GM12878 (cell line): ENCODE measurements around the gene ZNF276. TPM values are rescaled to one million over a fixed set of nuclear protein-coding genes. Genes with fewer than 3 reads are reported as not detected.

Experiments
- BRCA1 ChIP-seq: IDR thresholded peaks from 2 replicates; pipeline ENCODE4 v1.6.1; 2011; ENCODE audit warnings: low read depth, low read length, improper control_type of control experiment
- DPF2 ChIP-seq: fragments of 450-650 bp; IDR thresholded peaks from 2 replicates; pipeline ENCODE4 v1.6.1; 2017; ENCODE audit warnings: mild to moderate bottlenecking
- EED ChIP-seq: sonication (generic); IDR thresholded peaks from 2 replicates; pipeline ENCODE4 v1.6.1; 2016; ENCODE audit warnings: antibody characterized with exemption, low read depth
- EP300 ChIP-seq, 2 experiments: fragments of 150-350 bp in 1 of 2; IDR thresholded peaks; 2 replicates each; pipeline ENCODE4 v1.6.1; 2011 to 2012; ENCODE audit warnings: low read depth in 2 of 2, low read length in 2 of 2, borderline replicate concordance in 1 of 2, improper control_type of control experiment in 1 of 2, inconsistent platforms in 1 of 2; ENCODE audit not compliant: control insufficient read depth in 1 of 2
- EZH2 ChIP-seq: IDR thresholded peaks from 2 replicates; pipeline ENCODE4 v1.6.1; 2012; ENCODE audit warnings: low read depth, mild to moderate bottlenecking, control low read depth, inconsistent platforms, low read length, borderline replicate concordance; ENCODE audit not compliant: control insufficient read depth
- GATAD2B ChIP-seq: fragments of 450-650 bp; conservative IDR thresholded peaks from 2 replicates; pipeline ENCODE4 v1.6.1; 2017; ENCODE audit warnings: low read depth, mild to moderate bottlenecking, moderate library complexity
- IKZF1 ChIP-seq: fragments of 450-650 bp; conservative IDR thresholded peaks from 2 replicates; pipeline ENCODE4 v1.6.1; 2017; ENCODE audit warnings: antibody characterized with exemption, mild to moderate bottlenecking
- MXI1 ChIP-seq: fragments of 150-350 bp; IDR thresholded peaks from 2 replicates; pipeline ENCODE4 v1.6.1; 2011; ENCODE audit warnings: low read depth, mild to moderate bottlenecking, inconsistent platforms, low read length, improper control_type of control experiment
- STAT1 ChIP-seq: fragments of 450-650 bp; conservative IDR thresholded peaks from 2 replicates; pipeline ENCODE4 v1.6.1; 2014; ENCODE audit warnings: antibody characterized with exemption, mild to moderate bottlenecking
- SUPT20H ChIP-seq: IDR thresholded peaks from 2 replicates; pipeline ENCODE4 v1.6.1; 2011; ENCODE audit warnings: low read depth, mild to moderate bottlenecking, low read length, moderate library complexity, borderline replicate concordance; ENCODE audit not compliant: control insufficient read depth
- polyA plus RNA-seq, 11 experiments: library from polyadenylated mRNA; depleted of rRNA in 4 of 11; unstranded in 6 of 11; stranded (reverse) in 5 of 11; fragments of >200 nt; fragmentation: Nextera tagmentation in 4 of 11; fragmentation: Illumina TruSeq in 1 of 11; extraction: Ambion mirVana in 4 of 11; extraction: Trizol in 1 of 11; gene quantifications; 1 replicate in 1 of 11; 2 replicates in 10 of 11; pipeline versions ENCODE4 v1.2.1 to v1.2.3, GENCODE V29; 2011 to 2016; ENCODE audit warnings: inconsistent platforms in 2 of 11, missing spikeins in 2 of 11, low read depth in 1 of 11
- total RNA-seq, 4 experiments: library from RNA; depleted of rRNA in 3 of 4; stranded (reverse); fragments of >200 nt in 3 of 4; fragmentation: Illumina TruSeq in 1 of 4; extraction: Trizol in 1 of 4; gene quantifications; 2 replicates each; pipeline versions ENCODE4 v1.2.1 to v1.2.3, GENCODE V29; 2013 to 2021
- TF ChIP-seq, protein P1 (sequence below): IDR thresholded peaks from 2 replicates; pipeline ENCODE4 v1.6.1; 2012; ENCODE audit warnings: mild to moderate bottlenecking, low read depth, low read length
- TF ChIP-seq, protein P2 (sequence below): fragments of 450-650 bp; IDR thresholded peaks from 2 replicates; pipeline ENCODE4 v1.6.1; 2016; ENCODE audit warnings: mild to moderate bottlenecking
- TF ChIP-seq, protein P3 (sequence below): fragments of 450-650 bp; IDR thresholded peaks from 2 replicates; pipeline ENCODE4 v1.6.1; 2017; ENCODE audit warnings: low read depth, mild to moderate bottlenecking, moderate library complexity
- TF ChIP-seq, protein P4 (sequence below): fragments of 450-650 bp; formaldehyde crosslinking; IDR thresholded peaks from 2 replicates; pipeline ENCODE4 v1.4.0; 2022; ENCODE audit warnings: mild to moderate bottlenecking, moderate library complexity

ZNF276 gene
- total and polyA plus RNA-seq, 10 of the 15 experiments (the other 5 are each of a cell fraction or from before 2014, with no cell fraction given), result 0.27 to 22.7 (median 8.7) TPM

DNA sequence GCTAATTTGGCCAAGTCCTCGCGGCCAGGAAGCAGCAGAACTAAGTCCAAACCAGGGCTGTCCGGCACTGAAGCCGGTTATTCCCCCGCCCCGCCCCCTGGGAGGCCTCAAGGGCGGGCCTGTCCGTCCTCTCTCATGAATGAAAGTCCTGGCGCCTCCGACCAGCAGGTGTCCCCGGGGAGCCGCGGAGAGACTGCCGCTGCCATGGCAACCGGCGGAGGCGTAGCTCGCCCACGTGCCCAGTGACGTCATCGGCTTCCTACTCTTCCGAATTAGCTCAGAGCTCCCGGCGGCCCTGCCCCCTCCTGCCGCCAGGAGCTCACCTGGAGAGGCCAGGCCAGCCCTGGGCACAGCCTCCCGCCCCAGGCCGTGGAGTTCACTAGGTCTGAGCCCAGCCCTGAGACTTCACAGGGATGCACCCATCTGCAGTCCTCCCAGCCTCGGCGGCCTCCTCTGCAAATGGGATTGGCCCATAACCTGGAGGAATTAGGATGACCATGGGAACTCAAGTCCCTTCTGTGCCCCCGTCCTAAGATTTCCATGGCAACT lies 21.2 kb upstream of the ZNF276 start (continued):
- peak; percentile 89 for TF ChIP-seq DPF2
- TF ChIP-seq SUPT20H, result no peak
- peak; percentile 89 for TF ChIP-seq IKZF1
- TF ChIP-seq, protein P1, sequence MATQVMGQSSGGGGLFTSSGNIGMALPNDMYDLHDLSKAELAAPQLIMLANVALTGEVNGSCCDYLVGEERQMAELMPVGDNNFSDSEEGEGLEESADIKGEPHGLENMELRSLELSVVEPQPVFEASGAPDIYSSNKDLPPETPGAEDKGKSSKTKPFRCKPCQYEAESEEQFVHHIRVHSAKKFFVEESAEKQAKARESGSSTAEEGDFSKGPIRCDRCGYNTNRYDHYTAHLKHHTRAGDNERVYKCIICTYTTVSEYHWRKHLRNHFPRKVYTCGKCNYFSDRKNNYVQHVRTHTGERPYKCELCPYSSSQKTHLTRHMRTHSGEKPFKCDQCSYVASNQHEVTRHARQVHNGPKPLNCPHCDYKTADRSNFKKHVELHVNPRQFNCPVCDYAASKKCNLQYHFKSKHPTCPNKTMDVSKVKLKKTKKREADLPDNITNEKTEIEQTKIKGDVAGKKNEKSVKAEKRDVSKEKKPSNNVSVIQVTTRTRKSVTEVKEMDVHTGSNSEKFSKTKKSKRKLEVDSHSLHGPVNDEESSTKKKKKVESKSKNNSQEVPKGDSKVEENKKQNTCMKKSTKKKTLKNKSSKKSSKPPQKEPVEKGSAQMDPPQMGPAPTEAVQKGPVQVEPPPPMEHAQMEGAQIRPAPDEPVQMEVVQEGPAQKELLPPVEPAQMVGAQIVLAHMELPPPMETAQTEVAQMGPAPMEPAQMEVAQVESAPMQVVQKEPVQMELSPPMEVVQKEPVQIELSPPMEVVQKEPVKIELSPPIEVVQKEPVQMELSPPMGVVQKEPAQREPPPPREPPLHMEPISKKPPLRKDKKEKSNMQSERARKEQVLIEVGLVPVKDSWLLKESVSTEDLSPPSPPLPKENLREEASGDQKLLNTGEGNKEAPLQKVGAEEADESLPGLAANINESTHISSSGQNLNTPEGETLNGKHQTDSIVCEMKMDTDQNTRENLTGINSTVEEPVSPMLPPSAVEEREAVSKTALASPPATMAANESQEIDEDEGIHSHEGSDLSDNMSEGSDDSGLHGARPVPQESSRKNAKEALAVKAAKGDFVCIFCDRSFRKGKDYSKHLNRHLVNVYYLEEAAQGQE, result no peak
- TF ChIP-seq, protein P2, sequence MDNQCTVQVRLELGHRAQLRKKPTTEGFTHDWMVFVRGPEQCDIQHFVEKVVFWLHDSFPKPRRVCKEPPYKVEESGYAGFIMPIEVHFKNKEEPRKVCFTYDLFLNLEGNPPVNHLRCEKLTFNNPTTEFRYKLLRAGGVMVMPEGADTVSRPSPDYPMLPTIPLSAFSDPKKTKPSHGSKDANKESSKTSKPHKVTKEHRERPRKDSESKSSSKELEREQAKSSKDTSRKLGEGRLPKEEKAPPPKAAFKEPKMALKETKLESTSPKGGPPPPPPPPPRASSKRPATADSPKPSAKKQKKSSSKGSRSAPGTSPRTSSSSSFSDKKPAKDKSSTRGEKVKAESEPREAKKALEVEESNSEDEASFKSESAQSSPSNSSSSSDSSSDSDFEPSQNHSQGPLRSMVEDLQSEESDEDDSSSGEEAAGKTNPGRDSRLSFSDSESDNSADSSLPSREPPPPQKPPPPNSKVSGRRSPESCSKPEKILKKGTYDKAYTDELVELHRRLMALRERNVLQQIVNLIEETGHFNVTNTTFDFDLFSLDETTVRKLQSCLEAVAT, result no peak
- peak; percentile 55 to 63; a peak in 2 of 4 replicates for TF ChIP-seq EP300 (IDR thresholded peaks at IDR 0.05; ENCODE audit: borderline replicate concordance in 1 of 2, control insufficient read depth in 1 of 2, low read depth in 2 of 2, low read length in 2 of 2)
- peak; percentile 20; the same call in 1 of the 2 replicates for TF ChIP-seq GATAD2B
- TF ChIP-seq EZH2, result no peak
- TF ChIP-seq MXI1, result peak; percentile 97
- TF ChIP-seq EED, result peak; percentile 36; the same call in 1 of the 2 replicates
- TF ChIP-seq BRCA1, result peak; percentile 45; the same call in 1 of the 2 replicates
- TF ChIP-seq, protein P3, sequence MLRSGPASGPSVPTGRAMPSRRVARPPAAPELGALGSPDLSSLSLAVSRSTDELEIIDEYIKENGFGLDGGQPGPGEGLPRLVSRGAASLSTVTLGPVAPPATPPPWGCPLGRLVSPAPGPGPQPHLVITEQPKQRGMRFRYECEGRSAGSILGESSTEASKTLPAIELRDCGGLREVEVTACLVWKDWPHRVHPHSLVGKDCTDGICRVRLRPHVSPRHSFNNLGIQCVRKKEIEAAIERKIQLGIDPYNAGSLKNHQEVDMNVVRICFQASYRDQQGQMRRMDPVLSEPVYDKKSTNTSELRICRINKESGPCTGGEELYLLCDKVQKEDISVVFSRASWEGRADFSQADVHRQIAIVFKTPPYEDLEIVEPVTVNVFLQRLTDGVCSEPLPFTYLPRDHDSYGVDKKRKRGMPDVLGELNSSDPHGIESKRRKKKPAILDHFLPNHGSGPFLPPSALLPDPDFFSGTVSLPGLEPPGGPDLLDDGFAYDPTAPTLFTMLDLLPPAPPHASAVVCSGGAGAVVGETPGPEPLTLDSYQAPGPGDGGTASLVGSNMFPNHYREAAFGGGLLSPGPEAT, result peak; percentile 47; the same call in 1 of the 2 replicates
- TF ChIP-seq, protein P4, sequence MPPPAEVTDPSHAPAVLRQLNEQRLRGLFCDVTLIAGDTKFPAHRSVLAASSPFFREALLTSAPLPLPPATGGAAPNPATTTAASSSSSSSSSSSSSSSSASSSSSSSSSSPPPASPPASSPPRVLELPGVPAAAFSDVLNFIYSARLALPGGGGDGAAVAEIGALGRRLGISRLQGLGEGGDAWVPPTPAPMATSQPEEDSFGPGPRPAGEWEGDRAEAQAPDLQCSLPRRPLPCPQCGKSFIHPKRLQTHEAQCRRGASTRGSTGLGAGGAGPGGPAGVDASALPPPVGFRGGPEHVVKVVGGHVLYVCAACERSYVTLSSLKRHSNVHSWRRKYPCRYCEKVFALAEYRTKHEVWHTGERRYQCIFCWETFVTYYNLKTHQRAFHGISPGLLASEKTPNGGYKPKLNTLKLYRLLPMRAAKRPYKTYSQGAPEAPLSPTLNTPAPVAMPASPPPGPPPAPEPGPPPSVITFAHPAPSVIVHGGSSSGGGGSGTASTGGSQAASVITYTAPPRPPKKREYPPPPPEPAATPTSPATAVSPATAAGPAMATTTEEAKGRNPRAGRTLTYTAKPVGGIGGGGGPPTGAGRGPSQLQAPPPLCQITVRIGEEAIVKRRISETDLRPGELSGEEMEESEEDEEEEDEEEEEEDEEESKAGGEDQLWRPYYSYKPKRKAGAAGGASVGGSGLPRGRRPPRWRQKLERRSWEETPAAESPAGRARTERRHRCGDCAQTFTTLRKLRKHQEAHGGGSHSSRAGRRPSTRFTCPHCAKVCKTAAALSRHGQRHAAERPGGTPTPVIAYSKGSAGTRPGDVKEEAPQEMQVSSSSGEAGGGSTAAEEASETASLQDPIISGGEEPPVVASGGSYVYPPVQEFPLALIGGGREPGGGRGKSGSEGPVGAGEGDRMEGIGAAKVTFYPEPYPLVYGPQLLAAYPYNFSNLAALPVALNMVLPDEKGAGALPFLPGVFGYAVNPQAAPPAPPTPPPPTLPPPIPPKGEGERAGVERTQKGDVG (CRISPR knock-in tag), result peak; percentile 58; the same call in 1 of the 2 replicates
- TF ChIP-seq STAT1, result 0 out of 2 replicates have a peak, but pooled peaks have one; percentile 49
